ENCODE results near the gene L2HGDH. TPM values are rescaled to one million over a fixed set of nuclear protein-coding genes. Genes with fewer than 3 reads are reported as not detected.
"Not testable (repeated sequence)": the region's sequence is repeated elsewhere in the genome, so short reads cannot be mapped to it uniquely, and the experiment has no call there.

Gene L2HGDH
- total RNA-seq, 1 donor from 2014 or later, result 7.6 TPM

GRCh38 chr14:50357753-50358395, 45.8 kb upstream of the L2HGDH start:
- no peak overlapping the region for H3K27ac Mint-ChIP-seq (ENCODE audit: unreplicated experiment)

GRCh38 chr14:50357124-50357523, 45.1 kb upstream of the L2HGDH start:
- DNase-seq (ENCODE audit: low spot score), result no peak
- Mint-ChIP-seq H3K4me1 (ENCODE audit: unreplicated experiment) (peaks cover 8% of the 10 kb centered on the region), H3K27ac (ENCODE audit: unreplicated experiment) (no peak overlapping the region), H3K9me3 (ENCODE audit: unreplicated experiment) (no peaks in the 10 kb centered on the region), H3K4me3 (ENCODE audit: unreplicated experiment) (no peak overlapping the region), H3K36me3 (ENCODE audit: low read depth, unreplicated experiment) (no peaks in the 10 kb centered on the region), H3K27me3 (ENCODE audit: unreplicated experiment) (no peaks in the 10 kb centered on the region)
- TF ChIP-seq CTCF (IDR thresholded peaks at IDR 0.05; ENCODE audit: unreplicated experiment), result no peak

More at GRCh38 chr14:50357753-50358395, 45.8 kb upstream of the L2HGDH start:
- H3K9me3 Mint-ChIP-seq (ENCODE audit: unreplicated experiment), result no peaks in the 10 kb centered on the region
- no peak for TF ChIP-seq CTCF (IDR thresholded peaks at IDR 0.05; ENCODE audit: unreplicated experiment)
- H3K4me1 Mint-ChIP-seq (ENCODE audit: unreplicated experiment), result peaks cover 10% of the 10 kb centered on the region
- H3K27me3 Mint-ChIP-seq (ENCODE audit: unreplicated experiment), result peaks cover 2% of the 10 kb centered on the region
- no peak overlapping the region for H3K4me3 Mint-ChIP-seq (ENCODE audit: unreplicated experiment)
- peaks cover 5% of the 10 kb centered on the region for H3K36me3 Mint-ChIP-seq (ENCODE audit: low read depth, unreplicated experiment)
- DNase-seq (ENCODE audit: low spot score), result no peak

- not testable (repeated sequence) for H3K27me3 Mint-ChIP-seq (ENCODE audit: unreplicated experiment); H3K9me3 Mint-ChIP-seq (ENCODE audit: unreplicated experiment); DNase-seq (ENCODE audit: low spot score); H3K36me3 Mint-ChIP-seq (ENCODE audit: low read depth, unreplicated experiment); H3K4me3 Mint-ChIP-seq (ENCODE audit: unreplicated experiment)
- peak overlapping the region; percentile 83 for H3K27ac Mint-ChIP-seq (ENCODE audit: unreplicated experiment)
- H3K4me1 Mint-ChIP-seq (ENCODE audit: unreplicated experiment), result peaks cover 13% of the 10 kb centered on the region
These were observed 44.3 kb upstream of the L2HGDH start for GRCh38 chr14:50356283-50356682.

- Mint-ChIP-seq H3K4me3 (ENCODE audit: unreplicated experiment) (peak overlapping the region; percentile 6), H3K27ac (ENCODE audit: unreplicated experiment) (no peak overlapping the region), H3K9me3 (ENCODE audit: unreplicated experiment) (no peaks in the 10 kb centered on the region), H3K36me3 (ENCODE audit: low read depth, unreplicated experiment) (no peaks in the 10 kb centered on the region), H3K4me1 (ENCODE audit: unreplicated experiment) (peaks cover 19% of the 10 kb centered on the region), H3K27me3 (ENCODE audit: unreplicated experiment) (no peaks in the 10 kb centered on the region)
- no peak for TF ChIP-seq CTCF (IDR thresholded peaks at IDR 0.05; ENCODE audit: unreplicated experiment)
- DNase-seq (ENCODE audit: low spot score), result no peak
These were observed 43.7 kb upstream of the L2HGDH start for GRCh38 chr14:50355692-50356091.

- no peak for TF ChIP-seq CTCF (IDR thresholded peaks at IDR 0.05; ENCODE audit: unreplicated experiment)
These were observed 42.5 kb upstream of the L2HGDH start for GRCh38 chr14:50354527-50354926.

More at GRCh38 chr14:50354527-50354926, 42.5 kb upstream of the L2HGDH start:
- Mint-ChIP-seq H3K27me3 (ENCODE audit: unreplicated experiment) (no peaks in the 10 kb centered on the region), H3K27ac (ENCODE audit: unreplicated experiment) (no peak overlapping the region), H3K36me3 (ENCODE audit: low read depth, unreplicated experiment) (no peaks in the 10 kb centered on the region), H3K4me1 (ENCODE audit: unreplicated experiment) (peaks cover 20% of the 10 kb centered on the region), H3K9me3 (ENCODE audit: unreplicated experiment) (no peaks in the 10 kb centered on the region), H3K4me3 (ENCODE audit: unreplicated experiment) (no peak overlapping the region)
- DNase-seq (ENCODE audit: low spot score), result no peak

All from endothelial cell (in vitro differentiated cells).